ENCODE measurements around the gene TMEM117.
"Not testable (repeated sequence)": the region's sequence is repeated elsewhere in the genome, so short reads cannot be mapped to it uniquely, and the experiment has no call there.

TMEM117 gene

DNA sequence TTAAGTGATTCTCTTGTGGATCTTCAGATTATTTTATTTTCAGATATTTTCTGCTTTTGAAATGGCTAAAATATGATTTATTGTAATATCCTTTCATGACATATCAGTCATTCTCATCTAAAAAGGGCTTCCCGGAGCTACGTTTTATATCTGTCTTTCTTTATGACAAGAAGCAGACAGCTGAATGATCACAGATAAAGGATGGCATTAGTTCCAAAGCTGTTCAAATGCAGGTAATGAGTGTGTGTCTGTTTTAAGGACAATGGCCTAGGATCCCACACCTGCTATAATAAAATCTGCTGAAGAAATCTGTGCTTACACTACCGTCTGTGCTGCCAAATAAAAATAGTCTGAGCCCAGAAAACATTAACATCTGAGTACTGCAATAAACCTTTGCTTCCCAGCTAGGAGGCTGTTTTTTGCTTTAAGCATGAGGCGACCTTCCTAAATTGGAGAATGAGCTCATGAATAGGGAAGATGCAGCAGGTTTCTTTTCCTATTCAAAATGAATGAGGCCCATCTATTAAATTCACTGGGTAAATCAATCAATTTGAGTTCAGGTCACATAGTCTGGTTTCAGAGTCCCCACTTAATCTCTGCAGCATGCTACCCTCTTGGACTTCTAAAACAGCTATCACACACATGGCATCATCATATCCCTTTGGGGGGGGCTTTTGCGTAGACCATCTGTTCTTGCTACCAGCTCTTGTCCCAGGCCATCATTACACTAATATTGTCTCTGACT, 541.7 kb downstream of the TMEM117 start:
- Histone ChIP-seq H3K9ac (ENCODE audit: low read depth, low read length) (no peak overlapping the region), H3K27me3 (ENCODE audit: insufficient read depth, low read length) (no peaks in the 10 kb centered on the region), H3K4me3 (ENCODE audit: low read length) (no peak overlapping the region), H3K36me3 (ENCODE audit: insufficient read depth, low read depth, low read length) (no peaks in the 10 kb centered on the region), H3K4me1 (ENCODE audit: insufficient read depth, low read length) (peaks cover 13% of the 10 kb centered on the region; the same call in 1 of the 2 replicates), H3K9me3 (ENCODE audit: insufficient read depth, low read depth, low read length) (no peaks in the 10 kb centered on the region), H3K27ac (ENCODE audit: low read length) (no peak overlapping the region)

DNA sequence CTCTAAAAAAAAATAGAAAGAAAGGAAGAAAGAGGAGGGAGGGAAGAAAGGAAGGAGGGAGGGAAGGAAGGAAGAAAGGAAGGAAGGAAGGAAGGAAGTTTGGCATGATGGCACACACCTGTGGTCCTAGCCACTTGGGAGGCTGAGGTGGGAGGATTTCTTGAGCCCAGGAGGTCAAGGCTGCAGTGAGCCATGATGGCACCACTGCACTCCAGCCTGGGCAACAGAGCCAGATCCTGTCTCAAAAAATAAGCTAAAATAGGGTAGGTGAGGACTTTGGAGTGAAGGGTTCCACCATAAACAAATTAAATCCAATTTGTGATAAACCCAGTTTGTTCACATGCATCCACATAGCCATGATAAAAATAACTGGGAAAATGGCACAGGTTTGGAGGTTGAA, 543.2 kb downstream of the TMEM117 start:
- H3K4me1 ChIP-seq (ENCODE audit: insufficient read depth, low read length): peaks cover 20% of the 10 kb centered on the region; the same call in 1 of the 2 replicates
- H3K27me3 ChIP-seq (ENCODE audit: insufficient read depth, low read length); H3K9ac ChIP-seq (ENCODE audit: low read depth, low read length); H3K27ac ChIP-seq (ENCODE audit: low read length); H3K9me3 ChIP-seq (ENCODE audit: insufficient read depth, low read depth, low read length); H3K36me3 ChIP-seq (ENCODE audit: insufficient read depth, low read depth, low read length); H3K4me3 ChIP-seq (ENCODE audit: low read length): not testable (repeated sequence)

DNA sequence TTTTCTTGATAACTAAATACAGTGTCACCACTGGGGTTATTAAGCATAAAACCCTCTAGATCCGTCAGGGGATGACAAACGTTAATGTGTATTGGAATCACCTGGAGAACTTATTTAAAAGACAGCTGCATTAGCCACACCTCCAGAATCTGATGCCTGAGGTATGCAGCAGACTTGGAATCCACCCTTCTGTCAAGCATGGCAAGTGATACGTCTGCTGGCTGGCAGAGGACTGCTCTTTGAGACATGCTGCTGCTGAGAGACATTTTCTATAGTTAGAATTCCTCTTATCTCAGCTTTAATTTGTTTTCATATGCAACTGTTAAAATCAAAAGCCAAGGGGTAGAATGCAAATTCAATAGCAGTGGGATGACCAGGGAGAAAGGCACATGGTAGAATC, 544.0 kb downstream of the TMEM117 start:
- H3K4me1 ChIP-seq (ENCODE audit: insufficient read depth, low read length): peaks cover 24% of the 10 kb centered on the region; the same call in 1 of the 2 replicates
- H3K9me3 ChIP-seq (ENCODE audit: insufficient read depth, low read depth, low read length): no peaks in the 10 kb centered on the region
- H3K36me3 ChIP-seq (ENCODE audit: insufficient read depth, low read depth, low read length): no peaks in the 10 kb centered on the region
- H3K9ac ChIP-seq (ENCODE audit: low read depth, low read length): no peak overlapping the region
- peak overlapping the region; percentile 7; the same call in 1 of the 2 replicates for H3K4me3 ChIP-seq (ENCODE audit: low read length)
- H3K27me3 ChIP-seq (ENCODE audit: insufficient read depth, low read length): no peaks in the 10 kb centered on the region
- H3K27ac ChIP-seq (ENCODE audit: low read length): no peak overlapping the region

DNA sequence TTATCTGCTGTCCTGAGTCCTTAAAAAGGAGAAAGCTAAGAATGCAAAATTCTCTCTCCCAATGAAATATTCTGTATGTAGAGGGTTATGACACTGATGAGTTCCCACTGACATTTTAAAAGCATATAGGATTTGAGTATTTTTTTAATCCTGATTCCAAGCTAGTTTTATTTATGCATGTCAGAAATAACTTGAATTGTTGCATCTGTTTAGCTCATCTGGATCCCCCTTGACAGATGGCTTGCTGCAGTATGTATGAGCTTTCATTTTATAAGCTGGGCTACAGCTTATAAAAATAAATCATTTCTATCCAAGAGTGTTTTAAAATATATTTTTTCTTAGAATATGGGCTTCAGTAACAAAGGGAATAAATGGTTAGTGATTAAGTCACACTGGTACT, 545.0 kb downstream of the TMEM117 start:
- no peak overlapping the region for H3K9ac ChIP-seq (ENCODE audit: low read depth, low read length)
- H3K4me1 ChIP-seq (ENCODE audit: insufficient read depth, low read length): peaks cover 24% of the 10 kb centered on the region; the same call in 1 of the 2 replicates
- H3K27ac ChIP-seq (ENCODE audit: low read length): no peak overlapping the region
- no peaks in the 10 kb centered on the region for H3K36me3 ChIP-seq (ENCODE audit: insufficient read depth, low read depth, low read length)
- H3K27me3 ChIP-seq (ENCODE audit: insufficient read depth, low read length): no peaks in the 10 kb centered on the region
- no peaks in the 10 kb centered on the region for H3K9me3 ChIP-seq (ENCODE audit: insufficient read depth, low read depth, low read length)
- no peak overlapping the region for H3K4me3 ChIP-seq (ENCODE audit: low read length)

DNA sequence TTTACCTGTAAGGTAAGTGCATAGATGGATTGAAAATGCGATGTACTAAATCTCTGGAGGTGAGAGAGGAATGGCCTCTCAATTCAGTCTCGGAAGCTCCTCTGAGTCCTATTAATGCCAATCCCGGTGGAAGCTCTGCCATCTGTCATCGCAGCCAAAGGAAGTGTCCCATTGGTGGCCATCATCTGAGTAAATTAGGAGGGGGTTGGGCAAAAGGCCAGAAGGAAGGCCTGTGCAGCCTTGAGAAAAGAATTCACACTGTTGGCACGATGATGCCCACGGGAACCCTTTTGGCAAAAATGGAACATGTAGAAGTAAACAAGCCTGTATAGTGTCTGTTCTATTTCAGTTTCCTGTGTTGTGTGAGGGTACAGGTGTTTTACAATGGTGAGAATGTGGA, 545.5 kb downstream of the TMEM117 start:
- Histone ChIP-seq H3K27me3 (ENCODE audit: insufficient read depth, low read length) (no peaks in the 10 kb centered on the region), H3K27ac (ENCODE audit: low read length) (no peak overlapping the region), H3K9ac (ENCODE audit: low read depth, low read length) (no peak overlapping the region), H3K4me3 (ENCODE audit: low read length) (no peak overlapping the region), H3K9me3 (ENCODE audit: insufficient read depth, low read depth, low read length) (no peaks in the 10 kb centered on the region), H3K36me3 (ENCODE audit: insufficient read depth, low read depth, low read length) (no peaks in the 10 kb centered on the region), H3K4me1 (ENCODE audit: insufficient read depth, low read length) (peaks cover 24% of the 10 kb centered on the region; the same call in 1 of the 2 replicates)

DNA sequence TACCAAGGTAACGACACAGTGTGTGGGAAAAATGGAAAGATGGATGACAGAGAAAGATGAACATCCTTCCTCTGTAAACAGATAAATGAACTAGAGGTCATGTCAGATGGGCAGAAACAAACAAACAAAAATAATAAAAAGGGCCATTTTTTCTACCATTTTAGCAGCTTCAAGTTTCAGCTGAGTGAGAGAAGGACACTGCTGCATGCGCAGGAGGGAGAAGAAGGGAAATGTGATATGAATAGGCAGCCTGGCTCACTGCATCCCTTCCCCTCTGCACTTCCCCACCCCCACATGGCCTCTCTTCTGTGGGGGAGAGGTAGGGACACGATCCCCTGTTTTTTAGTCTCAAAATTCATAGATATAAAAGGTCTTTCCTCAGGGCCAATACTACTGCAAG, 548.3 kb downstream of the TMEM117 start:
- no peaks in the 10 kb centered on the region for H3K36me3 ChIP-seq (ENCODE audit: insufficient read depth, low read depth, low read length)
- no peaks in the 10 kb centered on the region for H3K27me3 ChIP-seq (ENCODE audit: insufficient read depth, low read length)
- H3K4me1 ChIP-seq (ENCODE audit: insufficient read depth, low read length): peaks cover 22% of the 10 kb centered on the region; the same call in 1 of the 2 replicates
- H3K9ac ChIP-seq (ENCODE audit: low read depth, low read length): no peak overlapping the region
- no peaks in the 10 kb centered on the region for H3K9me3 ChIP-seq (ENCODE audit: insufficient read depth, low read depth, low read length)
- no peak overlapping the region for H3K27ac ChIP-seq (ENCODE audit: low read length)
- no peak overlapping the region for H3K4me3 ChIP-seq (ENCODE audit: low read length)

DNA sequence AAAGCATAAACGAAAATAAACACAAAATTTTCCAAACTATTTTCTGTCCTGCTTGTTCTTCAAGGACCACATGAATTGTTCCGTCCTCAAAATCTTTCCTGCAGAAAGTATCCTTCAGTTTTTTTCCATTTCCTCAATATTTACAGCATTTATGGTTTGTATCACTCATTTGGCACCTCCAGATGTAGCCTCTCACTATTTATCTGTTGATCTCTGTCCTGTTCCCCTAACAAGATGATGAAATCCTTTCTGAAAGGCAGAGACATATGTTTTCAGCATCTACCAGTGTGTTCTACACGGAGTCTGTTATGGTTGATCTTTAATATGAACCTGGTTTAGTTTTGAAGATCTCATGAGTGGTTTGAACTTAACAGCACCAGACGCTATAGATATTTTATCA, 550.1 kb downstream of the TMEM117 start:
- Histone ChIP-seq H3K27ac (ENCODE audit: low read length) (no peak overlapping the region), H3K36me3 (ENCODE audit: insufficient read depth, low read depth, low read length) (no peaks in the 10 kb centered on the region), H3K4me1 (ENCODE audit: insufficient read depth, low read length) (peaks cover 11% of the 10 kb centered on the region; the same call in 1 of the 2 replicates), H3K9ac (ENCODE audit: low read depth, low read length) (no peak overlapping the region), H3K4me3 (ENCODE audit: low read length) (no peak overlapping the region), H3K27me3 (ENCODE audit: insufficient read depth, low read length) (no peaks in the 10 kb centered on the region), H3K9me3 (ENCODE audit: insufficient read depth, low read depth, low read length) (no peaks in the 10 kb centered on the region)

DNA sequence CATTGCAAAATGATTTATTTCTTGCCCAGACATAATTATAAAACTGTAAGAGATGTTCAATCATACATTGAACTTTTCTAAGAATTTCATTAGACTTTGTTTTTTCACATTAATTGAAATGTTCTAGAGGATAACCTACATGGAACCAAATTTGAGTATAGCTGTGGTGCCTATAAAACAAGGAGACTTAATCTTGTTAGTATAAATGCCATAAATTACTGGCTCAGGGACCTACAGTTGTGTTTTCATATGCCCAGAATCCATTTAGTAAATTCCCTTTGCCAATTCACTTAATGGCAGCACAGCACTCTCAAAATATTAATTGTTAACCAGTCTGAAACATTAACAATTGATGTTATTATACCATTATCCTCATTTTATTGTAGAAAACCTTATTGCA, 551.7 kb downstream of the TMEM117 start:
- H3K36me3 ChIP-seq (ENCODE audit: insufficient read depth, low read depth, low read length): no peaks in the 10 kb centered on the region
- H3K4me3 ChIP-seq (ENCODE audit: low read length): no peak overlapping the region
- H3K4me1 ChIP-seq (ENCODE audit: insufficient read depth, low read length): peaks cover 11% of the 10 kb centered on the region; the same call in 1 of the 2 replicates
- H3K27ac ChIP-seq (ENCODE audit: low read length): no peak overlapping the region
- no peak overlapping the region for H3K9ac ChIP-seq (ENCODE audit: low read depth, low read length)
- no peaks in the 10 kb centered on the region for H3K9me3 ChIP-seq (ENCODE audit: insufficient read depth, low read depth, low read length)
- H3K27me3 ChIP-seq (ENCODE audit: insufficient read depth, low read length): no peaks in the 10 kb centered on the region

DNA sequence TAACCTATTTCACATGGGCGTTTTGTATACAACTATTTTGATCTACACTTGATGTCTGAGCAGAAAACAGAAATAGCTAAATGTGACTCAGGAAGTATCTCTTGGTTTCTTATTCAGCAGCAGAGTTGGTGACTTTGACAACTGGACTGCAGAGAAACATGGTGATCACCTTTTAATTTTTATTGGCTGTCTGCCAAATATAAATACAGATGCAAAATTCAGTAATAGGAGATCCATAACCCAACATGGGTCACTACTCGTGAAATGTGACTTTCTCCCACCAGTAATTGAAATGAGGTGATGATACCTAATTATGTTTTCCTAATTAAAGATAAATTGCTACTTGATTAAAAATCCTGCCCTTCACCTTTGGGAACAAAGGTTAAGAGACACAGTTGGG, 553.2 kb downstream of the TMEM117 start:
- Histone ChIP-seq H3K9me3 (ENCODE audit: insufficient read depth, low read depth, low read length) (no peaks in the 10 kb centered on the region), H3K27ac (ENCODE audit: low read length) (no peak overlapping the region), H3K4me3 (ENCODE audit: low read length) (no peak overlapping the region), H3K4me1 (ENCODE audit: insufficient read depth, low read length) (peaks cover 4% of the 10 kb centered on the region; the same call in 1 of the 2 replicates), H3K9ac (ENCODE audit: low read depth, low read length) (no peak overlapping the region), H3K27me3 (ENCODE audit: insufficient read depth, low read length) (no peaks in the 10 kb centered on the region), H3K36me3 (ENCODE audit: insufficient read depth, low read depth, low read length) (no peaks in the 10 kb centered on the region)

DNA sequence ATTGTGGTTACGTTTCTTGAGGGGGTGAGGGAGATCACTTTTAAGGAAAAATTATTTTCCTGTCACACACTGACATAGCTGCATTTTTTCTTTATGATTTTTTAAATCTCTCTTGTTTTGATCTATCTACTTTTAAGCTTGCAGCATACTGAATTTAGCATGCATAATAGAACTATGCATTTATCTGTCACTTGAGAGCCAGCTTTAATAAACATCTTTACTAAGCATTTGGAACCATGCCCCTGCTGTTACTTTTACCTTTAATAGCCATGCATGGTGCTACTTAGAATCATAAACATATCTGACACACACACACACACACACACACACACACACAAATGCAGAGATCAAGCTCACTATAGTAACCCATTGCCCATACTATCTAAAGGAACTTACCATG, 554.0 kb downstream of the TMEM117 start:
- no peak overlapping the region for H3K9ac ChIP-seq (ENCODE audit: low read depth, low read length)
- no peaks in the 10 kb centered on the region for H3K9me3 ChIP-seq (ENCODE audit: insufficient read depth, low read depth, low read length)
- no peak overlapping the region for H3K4me3 ChIP-seq (ENCODE audit: low read length)
- no peaks in the 10 kb centered on the region for H3K4me1 ChIP-seq (ENCODE audit: insufficient read depth, low read length)
- H3K27ac ChIP-seq (ENCODE audit: low read length): no peak overlapping the region
- H3K27me3 ChIP-seq (ENCODE audit: insufficient read depth, low read length): no peaks in the 10 kb centered on the region
- no peaks in the 10 kb centered on the region for H3K36me3 ChIP-seq (ENCODE audit: insufficient read depth, low read depth, low read length)

DNA sequence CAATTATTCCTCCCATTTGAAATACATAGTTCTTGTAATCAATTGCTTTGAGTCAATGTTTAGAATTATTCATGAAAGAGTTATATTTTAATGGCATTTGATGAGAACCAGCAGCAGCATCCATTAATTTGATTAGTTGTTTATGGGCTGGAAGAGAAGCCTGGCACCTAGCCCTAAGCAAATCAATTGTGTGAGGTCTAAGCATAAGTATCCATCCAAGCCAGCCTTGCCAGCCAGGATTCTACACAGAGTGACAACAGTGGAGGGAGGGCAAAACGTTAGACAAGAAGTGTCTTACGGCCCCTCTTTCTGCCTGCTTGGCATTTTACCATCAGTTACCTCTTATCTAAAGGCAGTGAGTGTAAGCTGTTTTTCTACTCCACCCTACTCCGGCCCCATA, 561.8 kb downstream of the TMEM117 start:
- H3K27me3 ChIP-seq (ENCODE audit: insufficient read depth, low read length): no peaks in the 10 kb centered on the region

DNA sequence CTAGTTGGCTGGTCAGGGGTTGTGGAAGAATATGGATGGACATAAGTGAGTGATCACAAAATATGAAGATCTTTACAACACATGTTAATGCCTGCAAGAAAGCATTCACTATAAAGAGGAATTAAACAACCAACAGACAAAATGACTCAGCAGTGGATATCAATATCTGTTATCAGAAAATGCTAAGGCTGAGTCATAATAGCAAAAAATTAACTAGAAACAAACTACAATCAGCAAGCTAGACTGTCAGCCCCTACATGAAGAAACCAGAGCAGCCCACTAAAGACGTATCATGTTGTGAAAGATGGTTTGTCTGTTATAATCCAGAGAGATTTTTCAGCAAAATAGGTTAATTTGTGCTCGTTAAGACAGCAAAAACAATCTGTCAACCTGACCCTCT, 567.3 kb downstream of the TMEM117 start:
- no peaks in the 10 kb centered on the region for H3K27me3 ChIP-seq (ENCODE audit: insufficient read depth, low read length)
- peaks cover 19% of the 10 kb centered on the region; the same call in 1 of the 2 replicates for H3K4me1 ChIP-seq (ENCODE audit: insufficient read depth, low read length)
- no peak overlapping the region for H3K27ac ChIP-seq (ENCODE audit: low read length)

More for the DNA sequence above, 561.8 kb downstream of the TMEM117 start:
- Histone ChIP-seq H3K4me1 (ENCODE audit: insufficient read depth, low read length) (no peaks in the 10 kb centered on the region), H3K9ac (ENCODE audit: low read depth, low read length) (no peak overlapping the region), H3K27ac (ENCODE audit: low read length) (no peak overlapping the region), H3K36me3 (ENCODE audit: insufficient read depth, low read depth, low read length) (no peaks in the 10 kb centered on the region), H3K9me3 (ENCODE audit: insufficient read depth, low read depth, low read length) (no peaks in the 10 kb centered on the region), H3K4me3 (ENCODE audit: low read length) (no peak overlapping the region)

More for the DNA sequence above, 567.3 kb downstream of the TMEM117 start:
- H3K36me3 ChIP-seq (ENCODE audit: insufficient read depth, low read depth, low read length): no peaks in the 10 kb centered on the region
- no peaks in the 10 kb centered on the region for H3K9me3 ChIP-seq (ENCODE audit: insufficient read depth, low read depth, low read length)
- no peak overlapping the region for H3K9ac ChIP-seq (ENCODE audit: low read depth, low read length)
- H3K4me3 ChIP-seq (ENCODE audit: low read length): no peak overlapping the region

Data from iPS-20b (cell line).